NCI-H1694 treated with DMSO at 0.1 percent for 48 hours (cell line): ENCODE data around the gene TEX29.

ENCODE experiments used
- DNase-seq: peaks from one replicate; lab custom pipeline; 2025; lab: John Stamatoyannopoulos, UW

Gene TEX29

GRCh38 chr13:111291908-111292307 is 28.5 kb upstream of the TEX29 start:
- DNase-seq = no peak

DNA sequence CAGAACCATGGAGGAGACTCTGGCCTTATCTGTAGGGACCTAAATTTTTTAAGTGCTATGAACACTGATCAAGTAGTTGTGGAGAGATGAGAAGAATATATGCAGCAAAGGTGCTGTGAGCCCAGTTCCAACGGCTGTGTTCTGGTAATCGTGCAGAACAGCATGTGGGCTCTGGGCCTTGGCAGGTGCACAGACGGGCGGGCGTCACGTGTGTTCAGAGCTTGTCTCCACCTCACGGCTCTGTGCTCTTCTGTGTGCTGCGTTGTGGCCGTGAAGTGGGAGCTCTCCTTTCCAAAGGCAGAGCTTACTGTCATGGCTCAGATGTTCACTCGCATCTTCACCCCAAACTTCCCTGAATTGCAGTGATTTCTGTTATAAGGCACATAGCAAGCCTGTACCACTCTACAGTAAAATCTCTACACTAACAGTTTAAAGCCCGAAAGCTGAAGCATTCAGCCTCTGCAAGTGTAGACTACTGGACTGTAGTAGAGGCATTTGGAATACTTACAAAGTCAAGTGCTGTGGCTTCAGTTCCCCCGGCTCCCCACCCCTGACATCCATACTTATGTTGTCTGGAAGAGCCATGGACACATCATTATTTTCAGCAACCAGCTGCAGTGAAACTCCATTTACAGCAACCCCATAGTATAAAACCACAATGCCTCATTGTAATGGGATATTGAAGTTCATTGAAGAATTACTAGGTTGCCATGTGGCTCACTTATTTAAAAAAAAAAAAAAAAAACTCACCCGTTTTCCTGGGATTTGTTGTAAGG is 27.5 kb upstream of the TEX29 start:
- DNase-seq = no peak

DNA sequence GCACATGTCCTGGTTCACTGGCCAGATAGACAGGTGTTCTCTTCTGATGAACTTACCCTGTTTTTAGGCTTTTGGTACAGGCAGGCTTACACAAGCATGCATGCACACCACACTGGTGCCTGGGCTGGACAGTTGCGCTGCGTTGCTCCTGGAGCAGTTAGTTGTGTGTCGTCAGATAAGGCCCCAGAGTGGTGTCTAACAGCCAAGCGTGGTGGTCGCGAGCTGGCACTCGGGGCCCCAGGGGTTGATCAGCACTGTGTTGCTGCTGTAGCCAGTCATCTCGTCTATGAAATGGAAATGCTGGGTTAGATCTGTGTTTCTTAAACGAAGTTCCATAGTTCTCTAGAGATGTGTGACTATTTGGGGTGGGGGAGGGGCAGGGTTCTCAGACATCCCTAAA is 24.6 kb upstream of the TEX29 start:
- no peak for DNase-seq

DNA sequence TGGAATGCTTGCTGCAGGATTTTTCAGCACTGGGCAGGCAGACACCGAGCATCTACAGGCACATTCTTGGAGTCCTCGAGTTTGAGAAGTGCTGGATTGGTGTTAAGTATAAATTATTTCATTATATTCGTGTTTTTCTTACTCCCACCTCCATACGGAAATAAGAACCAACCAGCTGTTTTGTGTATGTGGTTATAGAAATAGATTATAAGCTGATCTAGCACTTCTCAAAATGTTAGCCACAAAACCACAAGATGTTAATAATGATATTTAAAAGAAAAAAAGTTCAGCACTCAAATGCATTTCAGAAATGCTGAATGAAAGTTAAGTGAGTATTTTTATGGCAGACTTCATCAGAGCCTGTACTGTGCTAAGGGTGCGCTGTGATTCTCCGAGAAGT is 24.0 kb upstream of the TEX29 start:
- DNase-seq = no peak

- no peak for DNase-seq
Observed at GRCh38 chr13:111298214-111298975, 22.0 kb upstream of the TEX29 start.

- DNase-seq = no peak
Observed at GRCh38 chr13:111302045-111302726, 18.3 kb upstream of the TEX29 start.

DNA sequence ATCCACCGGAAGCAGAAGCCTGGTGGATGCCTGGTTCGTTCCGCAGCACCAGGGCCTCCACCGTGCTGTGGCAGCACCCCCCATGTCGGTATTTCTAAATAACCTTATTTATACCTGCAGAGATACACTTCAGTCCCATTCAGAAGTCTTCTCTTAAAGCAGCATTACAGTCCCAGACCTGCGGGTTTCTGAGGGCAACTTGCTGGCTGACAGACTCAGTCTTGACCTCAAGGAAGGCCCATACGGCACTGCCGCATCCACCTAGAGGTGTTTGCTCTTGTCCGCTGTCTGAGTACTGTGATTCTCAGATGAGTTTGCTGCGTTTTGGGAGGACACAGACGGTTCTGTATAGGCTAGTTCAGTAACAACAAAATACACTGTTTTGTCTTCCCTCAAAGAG is 16.9 kb upstream of the TEX29 start:
- no peak for DNase-seq

- no peak for DNase-seq
Observed at GRCh38 chr13:111304041-111304544, 16.3 kb upstream of the TEX29 start.

DNA sequence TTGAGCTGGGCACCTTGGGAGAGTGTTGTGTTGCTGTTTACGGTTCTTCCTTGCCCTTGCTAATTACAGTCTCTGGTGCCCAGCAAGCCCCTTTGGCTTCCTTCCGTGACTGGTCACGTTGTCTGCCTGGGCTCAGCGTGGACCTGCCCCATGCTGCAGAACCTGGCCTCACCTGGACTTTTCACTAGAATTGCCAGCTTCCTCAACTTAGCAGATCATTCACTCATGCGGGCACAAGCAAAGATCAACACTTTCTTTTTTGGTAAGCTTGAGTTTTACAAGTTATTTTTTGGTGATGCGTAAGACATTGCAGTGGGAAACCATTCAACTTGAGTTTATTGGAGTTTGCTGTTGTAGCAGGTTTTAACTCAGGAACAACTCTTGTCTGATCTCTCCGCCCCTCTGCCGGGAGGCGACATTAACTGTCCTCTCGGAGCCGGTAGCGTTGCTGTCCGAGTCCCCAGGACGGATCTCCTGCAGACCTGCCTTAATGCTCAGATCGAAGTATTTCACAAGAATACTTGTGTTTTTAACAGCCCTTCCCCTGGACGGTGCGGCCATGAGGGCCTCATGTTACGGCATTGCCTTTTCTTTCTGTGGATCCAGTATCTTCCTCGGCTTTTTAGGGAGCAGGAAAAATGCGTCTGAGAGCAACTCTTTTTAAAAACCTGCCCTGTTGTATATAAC is 15.7 kb upstream of the TEX29 start:
- no peak for DNase-seq

GRCh38 chr13:111312944-111313590 is 7.4 kb upstream of the TEX29 start:
- DNase-seq = no peak

DNA sequence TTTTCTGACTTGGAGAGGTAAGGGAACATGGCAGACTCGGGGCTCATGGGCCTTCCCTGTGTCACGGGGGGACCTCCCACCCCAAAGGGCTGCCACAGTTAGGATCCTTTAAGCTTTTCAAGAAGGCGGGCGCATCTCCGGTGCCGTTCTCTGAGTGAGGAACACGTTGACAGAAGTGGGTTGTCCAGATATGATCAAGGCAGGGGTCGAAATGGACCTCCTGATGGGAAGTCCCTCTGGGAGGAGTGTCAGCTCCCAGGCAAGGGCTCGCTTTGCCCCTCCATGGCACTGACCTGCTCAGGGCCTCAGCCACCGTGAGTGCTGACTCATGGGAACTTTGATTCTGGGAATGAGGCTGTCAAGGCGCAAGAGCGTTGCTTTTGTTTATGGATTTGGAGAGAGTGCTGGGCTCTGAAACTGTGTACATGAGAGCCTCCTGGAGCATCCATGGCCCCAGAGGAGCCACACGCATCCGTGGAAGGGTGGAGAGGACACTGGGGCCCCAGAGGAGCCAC is 6.5 kb upstream of the TEX29 start:
- no peak for DNase-seq

- DNase-seq = no peak
Observed at GRCh38 chr13:111314852-111315251, 5.6 kb upstream of the TEX29 start.

- DNase-seq = no peak
Observed at GRCh38 chr13:111315347-111315995, 5.0 kb upstream of the TEX29 start.

GRCh38 chr13:111316161-111316730 is 4.2 kb upstream of the TEX29 start:
- no peak for DNase-seq

GRCh38 chr13:111317042-111317550 is 3.3 kb upstream of the TEX29 start:
- DNase-seq = no peak

GRCh38 chr13:111317571-111318345 is 2.7 kb upstream of the TEX29 start:
- no peak for DNase-seq

GRCh38 chr13:111318386-111318785 is 2.1 kb upstream of the TEX29 start:
- DNase-seq = no peak

GRCh38 chr13:111319521-111319920 is 921 bp upstream of the TEX29 start:
- DNase-seq = no peak
